Panc1 (cell line): ENCODE results near the gene TOGARAM2. TPM values are rescaled to one million over a fixed set of nuclear protein-coding genes. Genes with fewer than 3 reads are reported as not detected.

Experiments used
- ATAC-seq: fragments of 200-7000 bp; cut with Tn5 transposase; 2 replicates; pipeline ENCODE4 v1.9.1; 2020; ENCODE audit warnings: mild to moderate bottlenecking, moderate library complexity
- BruUV-seq: library from RNA; stranded (reverse); fragments of 400-500 nt; replicated peaks from 2 replicates; lab custom pipeline; 2021; lab: Mats Ljungman, UMichigan
- CTCF ChIA-PET: fragments of 300-600 bp; sonication (Branson Sonifier 250); formaldehyde crosslinking; loops from one replicate; lab custom pipeline; 2022; ENCODE audit warnings: antibody characterized with exemption; lab: Charles Lee
- POLR2A ChIA-PET: fragments of 300-600 bp; sonication (Branson Sonifier 250); formaldehyde crosslinking; loops from one replicate; lab custom pipeline; 2022; ENCODE audit warnings: antibody characterized with exemption; lab: Charles Lee
- DNase-seq: peaks from one replicate; pipeline ENCODE4 v3.0.0-alpha.2; 2010; ENCODE audit warnings: low read depth, low spot score
- H3K27ac ChIP-seq: 2 replicates; pipeline ENCODE4 v1.5.1; 2011; ENCODE audit warnings: mild to moderate bottlenecking, low read length, inconsistent platforms
- H3K27me3 ChIP-seq: fragments of 200-500 bp; sonication (Bioruptor generic); 2 replicates; pipeline ENCODE4 v1.6.0; 2014; ENCODE audit warnings: low read length, inconsistent platforms; ENCODE audit not compliant: control insufficient read depth, insufficient read depth
- H3K36me3 ChIP-seq: fragments of 200-500 bp; sonication (Bioruptor generic); 2 replicates; pipeline ENCODE4 v1.5.1; 2014; ENCODE audit warnings: inconsistent platforms, mild to moderate bottlenecking, low read length, moderate library complexity; ENCODE audit not compliant: control insufficient read depth, insufficient read depth
- H3K4me1 ChIP-seq: 2 replicates; pipeline ENCODE4 v1.5.1; 2011; ENCODE audit warnings: inconsistent platforms, mild to moderate bottlenecking, low read length, moderate library complexity; ENCODE audit not compliant: control insufficient read depth, insufficient read depth
- H3K4me3 ChIP-seq, 2 experiments: 2 replicates each; pipeline ENCODE4 v1.5.1; 2011 to 2012; ENCODE audit warnings: low read depth in 2 of 2, low read length in 2 of 2, mild to moderate bottlenecking in 2 of 2, inconsistent platforms in 1 of 2, moderate library complexity in 1 of 2
- H3K9me3 ChIP-seq: fragments of 200-500 bp; sonication (Bioruptor generic); 2 replicates; pipeline ENCODE4 v1.5.1; 2014; ENCODE audit warnings: low read depth, mild to moderate bottlenecking, inconsistent platforms, low read length, moderate library complexity; ENCODE audit not compliant: control insufficient read depth, insufficient read depth
- POLR2AphosphoS5 ChIP-seq: IDR thresholded peaks from 2 replicates; pipeline ENCODE4 v1.6.1; 2012; ENCODE audit warnings: mild to moderate bottlenecking, low read depth, low read length, moderate library complexity
- REST ChIP-seq, 2 experiments: IDR thresholded peaks; 2 replicates each; pipeline ENCODE4 v1.6.1; 2011 to 2012; ENCODE audit warnings: low read depth in 2 of 2, control low read depth in 1 of 2, low read length in 1 of 2, mild to moderate bottlenecking in 1 of 2, moderate library complexity in 1 of 2; ENCODE audit not compliant: insufficient read depth in 1 of 2
- SIN3A ChIP-seq: IDR thresholded peaks from 2 replicates; pipeline ENCODE4 v1.6.1; 2012; ENCODE audit warnings: low read depth, mild to moderate bottlenecking, low read length, moderate library complexity, borderline replicate concordance; ENCODE audit not compliant: insufficient read depth
- TCF7L2 ChIP-seq: IDR thresholded peaks from 2 replicates; pipeline ENCODE4 v1.6.1; 2011; ENCODE audit warnings: mild to moderate bottlenecking, low read depth, low read length, inconsistent platforms
- in situ Hi-C: cut with HindIII; loops from 2 replicates; pipeline ENCODE4 v1.10.0; 2016; ENCODE audit warnings: low sequenced_read_pairs, low pct_unique_long_range_greater_than_20kb
- intact Hi-C: fragments of 100-400 bp; cut with micrococcal nuclease; formaldehyde crosslinking; loops from one replicate; pipeline ENCODE4 v1.10.0; 2022; ENCODE audit not compliant: unreplicated experiment
- total RNA-seq: library from RNA; stranded (reverse); gene quantifications from one replicate; pipeline ENCODE4 v1.2.1, GENCODE V29; 2021; ENCODE audit not compliant: unreplicated experiment
- TF ChIP-seq, protein P1 (sequence below): fragments of 450-650 bp; IDR thresholded peaks from 2 replicates; pipeline ENCODE4 v1.5.1; 2017; ENCODE audit warnings: mild to moderate bottlenecking

Gene TOGARAM2
- total RNA-seq, 1 experiment from 2014 or later, result 0.44 TPM

DNA sequence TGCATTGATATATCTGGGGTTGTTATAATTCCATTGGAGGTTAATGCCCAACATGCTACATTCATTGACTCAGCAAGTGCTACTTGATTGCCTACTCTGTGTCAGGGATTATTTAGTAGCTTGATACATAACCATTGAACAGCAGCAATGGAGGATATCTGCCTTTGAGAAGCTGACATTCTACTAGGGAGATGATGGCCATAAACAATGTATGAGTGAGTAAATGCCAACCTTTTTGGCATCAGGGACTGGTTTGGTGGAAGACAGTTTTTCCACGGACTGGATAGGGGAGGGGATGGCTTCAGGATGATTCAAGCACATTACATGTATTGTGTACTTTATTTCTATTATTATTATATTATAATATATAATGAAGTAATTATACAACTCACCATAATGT is 31.9 kb upstream of the TOGARAM2 start:
- CTCF ChIA-PET, result no interaction called here
- peaks cover 43% of the 10 kb centered on the region for H3K36me3 ChIP-seq
- in situ Hi-C loops, result no loop called here
- no peak overlapping the region for H3K4me3 ChIP-seq
- POLR2A ChIA-PET, result no interaction called here
- ATAC-seq (no peak), DNase-seq (no peak)
- 0 out of 2 replicates have a peak, but pooled peaks cover 6% of the 10 kb centered on the region for H3K4me1 ChIP-seq
- H3K27ac ChIP-seq, result no peak overlapping the region
- no TSS peak for BruUV-seq
- no peaks in the 10 kb centered on the region for H3K27me3 ChIP-seq
- TF ChIP-seq SIN3A (no peak), TCF7L2 (no peak), REST (IDR thresholded peaks at IDR 0.05; ENCODE audit: insufficient read depth in 1 of 2, low read depth in 2 of 2, low read length in 1 of 2) (no peak), POLR2AphosphoS5 (no peak)
- TF ChIP-seq, protein P1, sequence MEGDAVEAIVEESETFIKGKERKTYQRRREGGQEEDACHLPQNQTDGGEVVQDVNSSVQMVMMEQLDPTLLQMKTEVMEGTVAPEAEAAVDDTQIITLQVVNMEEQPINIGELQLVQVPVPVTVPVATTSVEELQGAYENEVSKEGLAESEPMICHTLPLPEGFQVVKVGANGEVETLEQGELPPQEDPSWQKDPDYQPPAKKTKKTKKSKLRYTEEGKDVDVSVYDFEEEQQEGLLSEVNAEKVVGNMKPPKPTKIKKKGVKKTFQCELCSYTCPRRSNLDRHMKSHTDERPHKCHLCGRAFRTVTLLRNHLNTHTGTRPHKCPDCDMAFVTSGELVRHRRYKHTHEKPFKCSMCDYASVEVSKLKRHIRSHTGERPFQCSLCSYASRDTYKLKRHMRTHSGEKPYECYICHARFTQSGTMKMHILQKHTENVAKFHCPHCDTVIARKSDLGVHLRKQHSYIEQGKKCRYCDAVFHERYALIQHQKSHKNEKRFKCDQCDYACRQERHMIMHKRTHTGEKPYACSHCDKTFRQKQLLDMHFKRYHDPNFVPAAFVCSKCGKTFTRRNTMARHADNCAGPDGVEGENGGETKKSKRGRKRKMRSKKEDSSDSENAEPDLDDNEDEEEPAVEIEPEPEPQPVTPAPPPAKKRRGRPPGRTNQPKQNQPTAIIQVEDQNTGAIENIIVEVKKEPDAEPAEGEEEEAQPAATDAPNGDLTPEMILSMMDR, result no peak
- peaks cover 7% of the 10 kb centered on the region; the same call in 1 of the 2 replicates for H3K9me3 ChIP-seq
- intact Hi-C loops, result no loop called here

DNA sequence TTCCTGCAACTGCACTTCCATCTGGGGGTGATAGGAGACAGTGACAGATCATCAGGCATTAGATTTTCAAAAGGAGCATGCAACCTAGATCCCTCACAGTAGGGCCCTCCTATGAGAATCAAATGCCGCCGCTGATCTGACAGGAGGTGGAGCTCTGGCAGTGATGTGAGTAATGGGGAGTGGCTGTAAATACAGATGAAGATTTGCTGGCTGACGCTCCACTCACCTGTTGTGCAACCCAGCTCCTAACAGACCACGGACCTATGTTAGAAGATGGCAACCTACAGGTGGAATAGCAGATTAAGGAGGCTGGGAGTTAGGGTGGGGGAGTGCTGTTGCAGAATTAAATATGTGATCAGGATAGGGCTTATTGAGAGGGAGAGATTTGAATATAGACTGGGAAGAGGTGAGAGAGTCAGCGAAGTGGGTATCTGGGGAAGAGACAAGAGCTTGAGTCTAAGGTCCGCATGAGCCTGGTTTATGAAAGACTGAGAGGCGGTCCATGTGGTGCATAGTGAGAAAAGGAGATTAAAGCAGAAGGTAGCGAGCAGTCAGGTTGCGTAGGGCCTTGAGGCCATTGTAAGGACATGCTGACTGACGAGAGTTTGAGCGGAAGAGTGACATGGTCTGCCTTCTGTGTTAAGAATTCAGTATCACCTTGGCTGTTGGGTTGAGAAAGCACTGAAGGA is 31.3 kb upstream of the TOGARAM2 start:
- TF ChIP-seq SIN3A, result no peak
- TF ChIP-seq TCF7L2, result no peak
- TF ChIP-seq POLR2AphosphoS5, result peak; percentile 59
- TF ChIP-seq, protein P1, result no peak
- no peak for TF ChIP-seq REST (IDR thresholded peaks at IDR 0.05; ENCODE audit: insufficient read depth in 1 of 2, low read depth in 2 of 2, low read length in 1 of 2)
- ATAC-seq (peak; percentile 22; the same call in 1 of the 2 replicates), DNase-seq (no peak)
- ChIA-PET CTCF (no interaction called here), POLR2A (no interaction called here)
- Histone ChIP-seq H3K27ac (no peak overlapping the region), H3K36me3 (peaks cover 39% of the 10 kb centered on the region), H3K9me3 (peaks cover 7% of the 10 kb centered on the region; the same call in 1 of the 2 replicates), H3K27me3 (no peaks in the 10 kb centered on the region), H3K4me3 (no peak overlapping the region), H3K4me1 (0 out of 2 replicates have a peak, but pooled peaks cover 6% of the 10 kb centered on the region)
- no TSS peak for BruUV-seq
- in situ Hi-C loops, result no loop called here
- intact Hi-C loops, result loop anchor here (5.0 kb wide), 1 partner anchor 127 kb away; no protein-coding TSS in a partner anchor
